ENCODE data around the gene SLC9A2.

GRCh38 chr2:102662833-102663232 is 43.5 kb downstream of the SLC9A2 start:
- TF ChIP-seq CTCF (IDR thresholded peaks at IDR 0.05): no peak
- TF ChIP-seq POLR2A (IDR thresholded peaks at IDR 0.05): no peak
- no peak for TF ChIP-seq POLR2AphosphoS5 (IDR thresholded peaks at IDR 0.05)
